Prostate gland (tissue), 2 donors: ENCODE results near the gene FRMD4B.

ENCODE experiments used
- CTCF ChIP-seq, 4 experiments: fragments of 200-600 bp in 2 of 4; fragments of 450-650 bp in 2 of 4; sonication (generic) in 2 of 4; IDR thresholded peaks; 1 replicate in 3 of 4; 2 replicates in 1 of 4; pipeline ENCODE4 v1.5.1; 2016 to 2019; ENCODE audit warnings: antibody characterized with exemption in 4 of 4, mild to moderate bottlenecking in 2 of 4, moderate library complexity in 2 of 4
- POLR2AphosphoS5 ChIP-seq: sonication (generic); formaldehyde crosslinking; IDR thresholded peaks from one replicate; pipeline ENCODE4 v1.6.1; 2017; ENCODE audit warnings: antibody characterized with exemption

- no peak for TF ChIP-seq POLR2AphosphoS5
- no peak for TF ChIP-seq CTCF (IDR thresholded peaks at IDR 0.05)
These were observed 153.9 kb downstream of the FRMD4B start for GRCh38 chr3:69231929-69232440.
